Activated T-cell treated with anti-CD3 and anti-CD28 coated beads, Interleukin-2, amount 50 U/mL, for 72 hours (primary cell): ENCODE results near the gene DRC3. TPM values are rescaled to one million over a fixed set of nuclear protein-coding genes. Genes with fewer than 3 reads are reported as not detected.

Experiments used
- ATAC-seq, 2 donors: fragments of 150-1000 bp; cut with Tn5 transposase; replicated peaks in 1 of 2; 2 replicates each; pipeline ENCODE4 v1.10.0; 2021; ENCODE audit warnings: moderate library complexity in 2 of 2, mild to moderate bottlenecking in 1 of 2
- DNase-seq, 2 donors: peaks; one replicate each; pipeline ENCODE4 v3.0.0; 2021 to 2022; ENCODE audit warnings: mixed read lengths in 1 of 2
- H3K27ac Mint-ChIP-seq: one replicate; pipeline ENCODE4 v1.8.0; 2022; ENCODE audit warnings: mild to moderate bottlenecking, moderate library complexity, mixed read lengths
- H3K27me3 Mint-ChIP-seq: one replicate; pipeline ENCODE4 v1.8.0; 2022; ENCODE audit warnings: low read depth, mixed read lengths
- H3K36me3 Mint-ChIP-seq, 2 donors: one replicate each; pipeline ENCODE4 v1.8.0; 2022; ENCODE audit warnings: mixed read lengths in 2 of 2, mild to moderate bottlenecking in 1 of 2; ENCODE audit not compliant: insufficient read depth in 2 of 2
- H3K4me1 Mint-ChIP-seq: one replicate; pipeline ENCODE4 v1.8.0; 2022; ENCODE audit warnings: low read depth, mixed read lengths
- H3K4me3 Mint-ChIP-seq, 2 donors: one replicate each; pipeline ENCODE4 v1.8.0; 2022; ENCODE audit warnings: mild to moderate bottlenecking in 2 of 2, mixed read lengths in 2 of 2, moderate library complexity in 2 of 2
- H3K9me3 Mint-ChIP-seq, 2 donors: one replicate each; pipeline ENCODE4 v1.8.0; 2022; ENCODE audit warnings: mixed read lengths in 2 of 2
- total RNA-seq, 2 donors: library from RNA; stranded (reverse); gene quantifications; one replicate each; pipeline ENCODE4 v1.2.3, GENCODE V29; 2022

The DRC3 gene
- total RNA-seq, 2 donors from 2014 or later, result 0.39 to 0.43 TPM

DNA sequence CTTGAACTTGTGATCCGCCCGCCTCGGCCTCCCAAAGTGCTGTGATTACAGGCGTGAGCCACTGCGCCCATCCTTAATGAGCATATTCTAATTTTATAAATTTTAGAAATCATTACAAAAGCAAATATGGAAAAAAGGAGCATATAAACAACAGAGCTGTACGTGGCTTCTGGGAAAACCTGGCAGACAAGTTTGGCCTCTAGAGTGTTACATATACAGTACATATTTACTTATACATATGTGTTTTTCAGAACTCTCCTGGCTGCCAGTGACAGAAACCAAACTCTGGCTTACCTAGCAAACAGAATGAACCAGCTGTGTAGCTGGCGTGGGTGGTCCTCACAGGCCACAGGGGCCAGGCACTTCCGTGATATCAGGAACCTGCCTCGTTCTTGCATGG is 10.1 kb downstream of the DRC3 start:
- Mint-ChIP-seq H3K9me3 (no peaks in the 10 kb centered on the region), H3K27ac (no peak overlapping the region), H3K4me1 (no peaks in the 10 kb centered on the region), H3K36me3 (no peaks in the 10 kb centered on the region), H3K4me3 (no peak overlapping the region), H3K27me3 (no peaks in the 10 kb centered on the region)
- DNase-seq (no peak), ATAC-seq (no peak)

DNA sequence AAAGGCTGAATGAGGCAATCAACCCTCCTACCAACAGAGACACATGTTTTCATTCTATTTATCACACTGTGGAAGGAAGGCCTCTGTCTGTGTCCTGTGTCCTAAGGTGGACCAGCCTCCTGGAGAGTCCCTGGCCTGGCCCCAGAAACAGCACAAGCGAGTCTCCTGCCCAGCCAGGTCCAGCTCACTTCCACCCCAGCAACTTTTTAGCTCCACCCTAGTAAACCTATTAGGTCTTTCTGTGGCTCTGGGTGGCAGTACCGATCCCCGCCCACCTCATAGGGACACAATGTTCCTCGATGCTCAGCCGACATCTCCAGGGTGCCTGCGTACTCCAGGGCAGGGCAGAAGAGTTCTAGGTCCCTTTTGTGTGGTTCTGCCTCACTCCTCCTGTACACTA is 10.7 kb downstream of the DRC3 start:
- no peak for DNase-seq
- no peak overlapping the region for H3K27ac Mint-ChIP-seq
- no peaks in the 10 kb centered on the region for H3K4me1 Mint-ChIP-seq
- H3K9me3 Mint-ChIP-seq, result no peaks in the 10 kb centered on the region
- H3K4me3 Mint-ChIP-seq, result no peak overlapping the region
- H3K36me3 Mint-ChIP-seq, result no peaks in the 10 kb centered on the region
- no peaks in the 10 kb centered on the region for H3K27me3 Mint-ChIP-seq
- no peak for ATAC-seq

DNA sequence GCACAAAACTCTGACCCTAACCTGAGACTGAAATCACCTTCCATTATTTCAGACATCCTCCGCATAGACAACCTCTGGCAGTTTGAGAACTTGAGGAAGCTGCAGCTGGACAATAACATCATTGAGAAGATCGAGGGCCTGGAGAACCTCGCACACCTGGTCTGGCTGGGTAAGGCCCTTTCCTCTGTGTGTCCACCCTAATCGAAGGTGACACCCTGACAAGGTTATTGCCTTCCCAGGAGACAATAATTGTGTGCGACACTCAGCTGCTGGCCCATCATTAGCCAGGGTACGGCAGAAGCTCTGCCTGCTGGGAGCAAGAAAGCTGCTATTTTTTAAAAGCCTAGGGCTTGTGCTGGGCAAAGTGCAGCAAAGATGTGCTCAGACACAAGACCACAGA is 11.1 kb downstream of the DRC3 start:
- H3K4me3 Mint-ChIP-seq, result no peak overlapping the region
- DNase-seq, result no peak
- H3K9me3 Mint-ChIP-seq, result no peaks in the 10 kb centered on the region
- H3K4me1 Mint-ChIP-seq, result no peaks in the 10 kb centered on the region
- H3K36me3 Mint-ChIP-seq, result no peaks in the 10 kb centered on the region
- no peak overlapping the region for H3K27ac Mint-ChIP-seq
- ATAC-seq, result no peak
- no peaks in the 10 kb centered on the region for H3K27me3 Mint-ChIP-seq

DNA sequence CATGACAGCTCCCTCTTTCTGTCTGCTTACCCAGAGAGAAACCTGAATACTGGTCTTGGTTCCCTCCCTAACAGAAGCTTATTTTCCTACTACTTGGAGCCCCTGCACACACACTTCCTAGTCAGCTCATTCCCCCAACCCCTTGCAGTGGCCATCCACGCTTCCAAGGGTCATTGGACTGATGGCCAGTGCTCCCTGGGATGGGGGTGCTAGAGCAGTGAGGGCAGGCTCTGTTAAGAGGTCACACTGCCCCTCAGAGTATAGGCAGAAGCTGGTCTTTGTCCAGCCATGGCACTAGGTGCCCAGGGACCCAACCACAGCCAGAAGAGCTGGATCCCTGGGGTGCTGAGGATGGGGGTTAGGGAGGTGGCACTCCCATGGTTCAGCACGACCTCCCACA is 12.5 kb downstream of the DRC3 start:
- no peaks in the 10 kb centered on the region for H3K36me3 Mint-ChIP-seq
- H3K4me1 Mint-ChIP-seq, result no peaks in the 10 kb centered on the region
- no peak overlapping the region for H3K27ac Mint-ChIP-seq
- no peak overlapping the region for H3K4me3 Mint-ChIP-seq
- ATAC-seq (no peak), DNase-seq (no peak)
- no peaks in the 10 kb centered on the region for H3K27me3 Mint-ChIP-seq
- H3K9me3 Mint-ChIP-seq, result no peaks in the 10 kb centered on the region

DNA sequence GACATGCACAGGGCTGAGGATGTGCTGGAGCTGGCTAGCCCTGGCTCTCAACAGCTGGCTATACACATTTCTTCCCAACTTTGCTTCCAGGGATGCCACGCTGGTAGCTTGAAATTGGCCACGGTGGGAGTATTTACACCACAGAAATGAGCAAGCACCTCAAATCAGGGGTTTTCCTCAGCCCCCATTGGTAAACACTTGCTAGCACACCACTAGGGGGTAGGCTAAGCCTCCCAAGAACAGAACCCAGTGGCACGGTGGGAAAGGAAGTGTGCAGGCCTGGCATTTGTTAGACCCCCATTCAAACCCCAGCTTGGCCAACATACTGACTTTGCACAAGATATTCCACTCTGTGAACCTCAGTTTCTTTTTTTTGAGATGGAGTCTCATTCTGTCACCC is 12.9 kb downstream of the DRC3 start:
- Mint-ChIP-seq H3K9me3 (no peaks in the 10 kb centered on the region), H3K36me3 (no peaks in the 10 kb centered on the region), H3K4me3 (no peak overlapping the region), H3K27me3 (no peaks in the 10 kb centered on the region), H3K27ac (no peak overlapping the region), H3K4me1 (no peaks in the 10 kb centered on the region)
- ATAC-seq, result peak; percentile 72 to 78
- peak; percentile 9 to 16 for DNase-seq

DNA sequence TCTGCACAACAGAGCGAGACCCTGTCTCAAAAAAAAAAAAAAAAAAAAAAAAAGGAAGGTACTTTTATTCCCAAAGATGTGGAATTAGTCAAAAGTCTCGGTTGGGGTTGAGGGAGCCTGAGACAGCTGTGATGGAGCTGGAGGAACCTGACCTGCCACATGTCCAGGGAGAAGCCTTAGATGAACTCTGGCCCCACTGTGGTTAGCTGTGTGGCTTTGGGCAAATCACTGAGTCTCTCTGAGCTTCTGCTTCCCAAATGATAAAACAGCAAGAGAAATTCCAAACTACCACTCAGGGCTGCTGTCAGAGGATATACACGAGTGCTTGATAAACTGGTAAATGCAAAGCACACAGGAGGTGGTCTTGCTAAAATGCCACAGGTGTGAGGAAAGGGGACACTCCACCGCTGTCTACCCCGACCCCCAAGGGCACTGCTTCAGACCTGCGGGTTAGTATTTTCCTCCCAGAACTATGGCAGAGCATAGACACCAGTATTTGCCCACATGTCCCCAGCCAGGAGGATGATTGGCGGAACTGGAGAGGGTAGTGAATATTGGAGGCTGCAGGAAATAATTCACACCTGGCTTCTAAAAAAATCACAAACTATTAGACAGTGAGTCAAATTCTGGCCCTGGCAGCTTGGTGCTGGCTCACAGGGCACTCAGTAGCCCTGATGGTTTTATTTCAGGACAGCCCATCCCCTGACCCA is 14.7 kb downstream of the DRC3 start:
- ATAC-seq (no peak), DNase-seq (no peak)
- Mint-ChIP-seq H3K4me3 (no peak overlapping the region), H3K27me3 (no peaks in the 10 kb centered on the region), H3K36me3 (no peaks in the 10 kb centered on the region), H3K27ac (no peak overlapping the region), H3K9me3 (no peaks in the 10 kb centered on the region), H3K4me1 (no peaks in the 10 kb centered on the region)

DNA sequence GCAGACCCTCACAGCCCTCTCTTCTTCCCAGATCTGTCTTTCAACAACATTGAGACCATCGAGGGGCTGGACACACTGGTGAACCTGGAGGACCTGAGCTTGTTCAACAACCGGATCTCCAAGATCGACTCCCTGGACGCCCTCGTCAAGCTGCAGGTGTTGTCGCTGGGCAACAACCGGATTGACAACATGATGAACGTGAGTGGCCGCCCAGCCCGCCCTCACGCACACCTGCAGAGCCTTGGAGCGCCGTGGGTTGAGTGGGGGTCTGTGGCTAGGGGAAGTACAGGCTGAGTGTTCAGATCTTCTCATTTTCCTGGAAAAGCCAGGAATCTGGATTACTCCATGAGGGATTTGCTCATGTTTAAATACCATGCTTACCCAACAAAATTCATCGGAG is 15.2 kb downstream of the DRC3 start:
- H3K27ac Mint-ChIP-seq, result no peak overlapping the region
- no peak for DNase-seq
- H3K4me3 Mint-ChIP-seq, result no peak overlapping the region
- H3K9me3 Mint-ChIP-seq, result no peaks in the 10 kb centered on the region
- no peaks in the 10 kb centered on the region for H3K36me3 Mint-ChIP-seq
- ATAC-seq, result no peak
- no peaks in the 10 kb centered on the region for H3K27me3 Mint-ChIP-seq
- no peaks in the 10 kb centered on the region for H3K4me1 Mint-ChIP-seq

DNA sequence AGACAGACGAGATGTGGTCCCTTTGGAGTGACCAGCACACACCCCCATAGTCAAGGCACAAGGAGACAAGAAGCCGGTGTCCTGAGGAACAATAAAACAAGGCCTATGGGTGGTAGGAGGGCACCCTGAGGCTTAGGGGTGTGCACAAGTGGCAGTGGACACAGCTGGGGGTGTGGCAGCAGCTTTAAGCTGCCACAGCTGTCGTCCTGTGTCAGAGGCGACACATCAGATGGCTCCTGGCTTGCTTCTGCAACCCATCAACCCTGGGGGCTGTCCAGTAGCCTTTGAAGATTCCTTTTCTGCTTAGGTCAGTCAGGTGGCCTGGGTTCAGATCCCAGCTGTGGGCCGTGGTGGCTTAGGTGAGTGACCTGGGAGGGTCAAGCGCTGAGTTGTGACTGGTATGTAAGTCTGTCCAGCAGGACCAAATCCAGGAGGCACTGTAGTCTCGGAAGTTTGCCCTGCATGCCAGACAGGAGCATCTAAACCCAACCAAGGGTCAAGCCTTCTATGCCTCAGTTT is 15.8 kb downstream of the DRC3 start:
- DNase-seq (no peak), ATAC-seq (no peak)
- Mint-ChIP-seq H3K36me3 (no peaks in the 10 kb centered on the region), H3K4me3 (no peak overlapping the region), H3K4me1 (no peaks in the 10 kb centered on the region), H3K27me3 (no peaks in the 10 kb centered on the region), H3K27ac (no peak overlapping the region), H3K9me3 (no peaks in the 10 kb centered on the region)

DNA sequence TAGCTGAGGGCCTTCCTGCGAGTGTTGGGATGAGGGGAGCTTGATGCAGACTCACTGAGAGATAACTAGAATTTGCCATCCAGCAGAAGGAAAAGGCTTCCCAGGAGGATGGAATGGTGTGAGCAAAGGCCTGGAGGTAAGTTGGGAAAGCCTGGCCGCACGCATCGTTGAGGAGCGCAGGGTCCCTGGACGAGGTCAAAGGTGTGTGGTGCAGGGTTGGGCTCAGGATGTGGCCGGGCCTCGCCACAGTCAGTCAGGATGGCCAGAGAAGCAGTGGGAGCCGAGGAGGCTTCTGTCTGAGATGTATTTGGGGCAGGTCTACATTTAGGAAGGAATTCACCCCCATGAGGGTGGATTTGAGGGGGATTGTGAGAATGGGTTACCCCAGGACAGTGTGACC is 16.4 kb downstream of the DRC3 start:
- H3K4me1 Mint-ChIP-seq, result no peaks in the 10 kb centered on the region
- H3K27ac Mint-ChIP-seq, result no peak overlapping the region
- ATAC-seq (no peak), DNase-seq (no peak)
- no peak overlapping the region for H3K4me3 Mint-ChIP-seq
- H3K36me3 Mint-ChIP-seq, result no peaks in the 10 kb centered on the region
- H3K27me3 Mint-ChIP-seq, result no peaks in the 10 kb centered on the region
- H3K9me3 Mint-ChIP-seq, result no peaks in the 10 kb centered on the region

DNA sequence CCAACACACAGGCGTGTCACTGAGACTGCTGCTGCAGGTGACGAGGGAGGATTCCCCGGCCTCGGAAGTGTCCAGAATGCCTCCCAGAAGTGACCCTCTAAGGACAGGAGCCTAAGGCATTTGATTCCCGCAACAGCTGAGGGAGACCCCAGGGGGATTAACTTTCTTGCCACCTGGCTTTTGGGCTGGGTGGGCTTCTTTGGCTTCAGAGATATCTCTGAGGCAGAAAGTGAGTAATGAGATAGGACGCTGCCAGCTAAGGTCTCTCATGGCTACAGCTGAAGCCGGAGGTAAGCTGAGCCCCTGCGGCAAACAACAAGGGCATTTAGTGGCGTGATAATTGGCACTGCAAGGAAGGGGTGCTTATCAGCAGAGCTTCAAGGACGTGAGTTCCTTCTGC is 17.0 kb downstream of the DRC3 start:
- no peak overlapping the region for H3K27ac Mint-ChIP-seq
- DNase-seq, result no peak
- ATAC-seq, result no peak
- H3K4me1 Mint-ChIP-seq, result no peaks in the 10 kb centered on the region
- no peak overlapping the region for H3K4me3 Mint-ChIP-seq
- no peaks in the 10 kb centered on the region for H3K36me3 Mint-ChIP-seq
- no peaks in the 10 kb centered on the region for H3K27me3 Mint-ChIP-seq
- no peaks in the 10 kb centered on the region for H3K9me3 Mint-ChIP-seq

DNA sequence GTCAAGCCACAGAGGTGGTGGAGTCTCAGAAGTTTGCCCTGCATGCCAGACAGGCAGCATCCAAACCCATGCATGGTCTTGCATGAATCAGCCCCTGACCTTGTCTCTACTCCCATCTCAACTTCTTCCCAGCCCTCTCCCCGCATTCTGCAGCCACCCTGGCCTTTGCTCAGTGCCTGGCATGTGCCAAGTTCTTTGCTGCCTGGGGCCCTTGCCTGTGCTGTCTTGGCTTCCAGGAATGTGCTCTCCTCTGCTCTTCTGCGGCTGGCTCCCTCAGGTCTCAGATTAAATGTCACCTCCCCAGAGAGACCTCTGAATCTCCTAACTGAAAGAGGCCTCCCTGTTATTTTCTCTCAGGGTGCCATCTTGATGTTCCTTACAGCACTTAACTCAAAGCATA is 17.6 kb downstream of the DRC3 start:
- no peaks in the 10 kb centered on the region for H3K9me3 Mint-ChIP-seq
- no peak for ATAC-seq
- H3K4me1 Mint-ChIP-seq, result no peaks in the 10 kb centered on the region
- H3K4me3 Mint-ChIP-seq, result no peak overlapping the region
- no peaks in the 10 kb centered on the region for H3K36me3 Mint-ChIP-seq
- no peak for DNase-seq
- peak overlapping the region; percentile 72 for H3K27ac Mint-ChIP-seq
- H3K27me3 Mint-ChIP-seq, result no peaks in the 10 kb centered on the region

DNA sequence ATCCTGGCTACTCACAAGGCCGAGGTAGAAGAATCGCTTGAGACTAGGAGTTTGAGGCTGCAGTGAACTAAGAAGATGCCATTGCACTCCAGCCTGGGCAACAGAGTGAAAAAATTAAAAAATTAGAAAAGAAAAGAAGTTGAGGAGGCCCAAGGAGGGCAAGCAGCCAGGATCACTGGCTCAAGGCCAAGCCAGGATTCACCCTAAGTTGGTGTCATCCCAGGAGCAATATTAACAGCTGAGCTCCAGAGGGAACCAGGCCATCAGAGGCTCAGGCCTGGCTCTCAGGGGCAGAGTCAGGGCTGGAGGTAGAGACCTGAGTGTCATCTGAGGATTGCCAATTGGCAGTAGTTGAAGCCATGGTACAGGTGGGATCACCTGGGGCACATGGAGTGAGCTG is 20.7 kb downstream of the DRC3 start:
- no peak overlapping the region for H3K27ac Mint-ChIP-seq
- H3K27me3 Mint-ChIP-seq, result no peaks in the 10 kb centered on the region
- no peak for ATAC-seq

DNA sequence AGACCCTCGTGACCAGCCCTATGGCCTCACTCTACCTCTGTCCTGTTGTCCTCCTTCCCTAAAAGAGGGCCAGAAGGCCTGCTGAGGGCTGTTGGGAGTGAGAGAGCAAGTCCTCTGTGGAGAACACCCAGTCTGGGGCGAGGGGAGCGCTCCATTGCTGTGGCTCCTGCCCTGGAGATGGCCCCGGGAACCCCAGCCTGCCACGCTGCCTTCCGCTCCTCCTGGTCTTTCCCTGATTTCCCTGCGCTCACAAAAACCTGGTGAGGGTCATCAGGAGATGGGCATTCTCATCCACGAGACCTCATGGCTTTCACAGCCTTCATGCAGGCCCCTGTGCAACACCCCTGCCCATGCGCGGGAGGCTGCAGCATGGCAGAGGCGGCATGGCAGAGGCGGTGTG is 21.2 kb downstream of the DRC3 start:
- ATAC-seq (no peak), DNase-seq (no peak)
- Mint-ChIP-seq H3K36me3 (no peaks in the 10 kb centered on the region), H3K4me3 (no peak overlapping the region), H3K27me3 (no peaks in the 10 kb centered on the region), H3K9me3 (no peaks in the 10 kb centered on the region), H3K4me1 (no peaks in the 10 kb centered on the region), H3K27ac (no peak overlapping the region)

More for the DNA sequence above, 20.7 kb downstream of the DRC3 start:
- Mint-ChIP-seq H3K4me3 (no peak overlapping the region), H3K9me3 (no peaks in the 10 kb centered on the region), H3K36me3 (no peaks in the 10 kb centered on the region), H3K4me1 (no peaks in the 10 kb centered on the region)
- no peak for DNase-seq
